Thymus (tissue), 11 donors: ENCODE results near the gene PLEKHG4. TPM values are rescaled to one million over a fixed set of nuclear protein-coding genes. Genes with fewer than 3 reads are reported as not detected.

Experiments
- DNase-seq, 9 donors: peaks; one replicate each; pipeline ENCODE4 v3.0.0-alpha.2; 2013; ENCODE audit warnings: low spot score in 9 of 9, low read depth in 6 of 9, missing footprints in 1 of 9
- H3K27ac ChIP-seq, 2 donors: one replicate each; pipeline ENCODE4 v1.5.1; 2013; ENCODE audit warnings: control low read depth in 1 of 2, low read depth in 1 of 2, low read length in 1 of 2, mild to moderate bottlenecking in 1 of 2, moderate library complexity in 1 of 2
- H3K27me3 ChIP-seq, 2 donors: one replicate each; pipeline ENCODE4 v1.5.1; 2013; ENCODE audit warnings: low read length in 1 of 2; ENCODE audit not compliant: control insufficient read depth in 2 of 2, insufficient read depth in 1 of 2
- H3K36me3 ChIP-seq, 2 donors: one replicate each; pipeline ENCODE4 v1.5.1; 2013; ENCODE audit warnings: low read length in 1 of 2, mild to moderate bottlenecking in 1 of 2, moderate library complexity in 1 of 2; ENCODE audit not compliant: control insufficient read depth in 2 of 2, insufficient read depth in 2 of 2
- H3K4me1 ChIP-seq, 2 donors: one replicate each; pipeline ENCODE4 v1.5.1; 2013; ENCODE audit warnings: low read length in 2 of 2; ENCODE audit not compliant: control insufficient read depth in 2 of 2, insufficient read depth in 2 of 2
- H3K4me3 ChIP-seq, 2 donors: one replicate each; pipeline ENCODE4 v1.5.1; 2013; ENCODE audit warnings: low read length in 2 of 2, control low read depth in 1 of 2, mild to moderate bottlenecking in 1 of 2
- H3K9me3 ChIP-seq, 2 donors: one replicate each; pipeline ENCODE4 v1.5.1; 2013; ENCODE audit warnings: low read length in 1 of 2, mild to moderate bottlenecking in 1 of 2; ENCODE audit not compliant: control insufficient read depth in 2 of 2, insufficient read depth in 1 of 2
- WGBS: extraction: QIAGEN DNeasy Blood & Tissue Kit; methylation state at CpG from one replicate; pipeline ENCODE4 v1.1.7; 2013; 5-methylcytosine and 5-hydroxymethylcytosine counted together
- polyA plus RNA-seq: library from polyadenylated mRNA; stranded (reverse); fragments of 200-250 nt; gene quantifications from one replicate; pipeline ENCODE4 v1.2.3, GENCODE V29; 2013
- total RNA-seq: library from RNA; stranded (reverse); fragments of 120-200 nt; gene quantifications from one replicate; pipeline ENCODE4 v1.2.4, GENCODE V29; 2013
- donor health status: healthy.

PLEKHG4 gene
- total and polyA plus RNA-seq, 2 donors: 12.6 to 16.8 TPM

DNA sequence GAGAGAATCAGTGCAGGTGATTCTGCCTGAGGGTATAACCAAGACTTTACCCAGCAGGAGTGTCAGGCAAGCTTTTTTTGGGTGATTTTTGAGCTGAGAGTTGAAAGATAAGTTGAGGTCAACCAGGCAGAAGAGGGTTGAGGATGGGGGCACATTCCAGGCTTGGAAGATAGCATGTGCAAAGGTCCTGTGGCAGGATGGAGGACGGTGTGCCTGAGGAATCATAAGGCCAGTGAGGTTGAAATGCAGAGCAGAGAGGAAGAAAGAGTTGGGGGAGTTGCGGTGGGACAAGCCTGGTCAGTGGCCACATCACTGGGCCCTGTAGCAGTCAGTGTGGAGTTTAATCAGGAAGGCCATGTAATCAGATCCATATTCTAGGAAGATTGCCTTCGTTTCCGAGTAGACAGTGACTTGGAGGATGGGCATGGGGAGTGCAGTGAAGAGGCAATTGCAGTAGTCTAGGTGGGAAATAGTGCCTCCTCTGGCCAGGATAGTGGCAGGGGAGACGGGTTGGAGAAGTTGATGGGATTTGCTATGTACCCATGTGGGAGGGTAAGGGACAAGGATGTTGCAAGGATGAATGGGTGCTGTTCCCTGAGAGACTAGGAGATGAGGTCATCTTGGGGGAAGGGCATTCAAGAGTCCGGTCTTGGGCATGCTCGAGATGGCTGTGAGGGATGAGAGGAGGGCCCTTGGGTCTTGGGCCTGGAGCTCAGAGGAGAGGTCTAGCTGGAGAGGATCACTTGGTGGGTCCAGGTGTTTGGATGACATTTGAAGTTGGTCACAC lies 3.9 kb downstream of the PLEKHG4 start:
- Histone ChIP-seq H3K27me3 (no peaks in the 10 kb centered on the region), H3K36me3 (peaks cover 0 to 5% of the 10 kb centered on the region in 2 donors), H3K4me1 (peaks cover 3 to 16% of the 10 kb centered on the region in 2 donors), H3K9me3 (peaks cover 0 to 4% of the 10 kb centered on the region in 2 donors), H3K27ac (no peak overlapping the region), H3K4me3 (no peak overlapping the region)
- 98% methylated on average over 7 of the region's 7 CpGs for WGBS
- DNase-seq: no peak

DNA sequence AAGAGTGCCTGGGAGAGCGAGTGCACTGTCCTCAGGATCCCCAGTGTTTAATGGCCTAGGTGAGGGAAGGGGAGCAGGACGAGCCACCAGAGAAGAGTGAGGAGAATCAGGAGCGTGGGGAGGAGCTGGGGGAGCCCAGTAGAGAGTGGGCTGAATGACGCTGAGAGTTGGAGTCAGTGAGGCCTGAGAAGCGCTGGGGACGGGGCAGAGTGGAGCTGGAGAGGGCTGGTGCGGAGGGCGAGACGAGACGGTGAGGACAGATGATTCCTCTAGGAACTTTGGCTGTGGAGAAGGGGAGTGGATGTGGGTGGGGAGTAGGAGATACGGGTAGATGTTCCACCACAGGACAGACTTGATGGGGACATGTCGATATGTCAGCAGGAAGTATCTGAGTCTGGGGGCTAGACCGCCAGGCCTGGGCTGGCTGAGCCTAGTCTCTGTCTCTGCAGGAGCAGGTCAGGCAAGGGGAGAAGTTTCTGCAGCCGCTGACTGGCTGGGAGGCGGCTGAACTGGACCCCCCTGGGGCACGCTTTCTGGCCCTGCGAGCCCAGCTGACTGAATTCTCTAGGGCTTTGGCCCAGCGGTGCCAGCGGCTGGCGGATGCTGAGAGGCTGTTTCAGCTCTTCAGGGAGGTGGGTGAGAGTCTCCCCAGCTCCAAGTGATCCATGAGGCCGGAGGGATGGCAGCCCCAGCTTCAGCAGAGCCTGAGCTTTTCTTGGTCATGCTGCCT lies 4.7 kb downstream of the PLEKHG4 start:
- 97% methylated on average over 21 of the region's 21 CpGs for WGBS
- no peak for DNase-seq
- Histone ChIP-seq H3K27me3 (no peaks in the 10 kb centered on the region), H3K4me3 (no peak overlapping the region), H3K9me3 (peaks cover 0 to 4% of the 10 kb centered on the region in 2 donors), H3K36me3 (peaks cover 0 to 5% of the 10 kb centered on the region in 2 donors), H3K27ac (no peak overlapping the region), H3K4me1 (peaks cover 0 to 10% of the 10 kb centered on the region in 2 donors)

DNA sequence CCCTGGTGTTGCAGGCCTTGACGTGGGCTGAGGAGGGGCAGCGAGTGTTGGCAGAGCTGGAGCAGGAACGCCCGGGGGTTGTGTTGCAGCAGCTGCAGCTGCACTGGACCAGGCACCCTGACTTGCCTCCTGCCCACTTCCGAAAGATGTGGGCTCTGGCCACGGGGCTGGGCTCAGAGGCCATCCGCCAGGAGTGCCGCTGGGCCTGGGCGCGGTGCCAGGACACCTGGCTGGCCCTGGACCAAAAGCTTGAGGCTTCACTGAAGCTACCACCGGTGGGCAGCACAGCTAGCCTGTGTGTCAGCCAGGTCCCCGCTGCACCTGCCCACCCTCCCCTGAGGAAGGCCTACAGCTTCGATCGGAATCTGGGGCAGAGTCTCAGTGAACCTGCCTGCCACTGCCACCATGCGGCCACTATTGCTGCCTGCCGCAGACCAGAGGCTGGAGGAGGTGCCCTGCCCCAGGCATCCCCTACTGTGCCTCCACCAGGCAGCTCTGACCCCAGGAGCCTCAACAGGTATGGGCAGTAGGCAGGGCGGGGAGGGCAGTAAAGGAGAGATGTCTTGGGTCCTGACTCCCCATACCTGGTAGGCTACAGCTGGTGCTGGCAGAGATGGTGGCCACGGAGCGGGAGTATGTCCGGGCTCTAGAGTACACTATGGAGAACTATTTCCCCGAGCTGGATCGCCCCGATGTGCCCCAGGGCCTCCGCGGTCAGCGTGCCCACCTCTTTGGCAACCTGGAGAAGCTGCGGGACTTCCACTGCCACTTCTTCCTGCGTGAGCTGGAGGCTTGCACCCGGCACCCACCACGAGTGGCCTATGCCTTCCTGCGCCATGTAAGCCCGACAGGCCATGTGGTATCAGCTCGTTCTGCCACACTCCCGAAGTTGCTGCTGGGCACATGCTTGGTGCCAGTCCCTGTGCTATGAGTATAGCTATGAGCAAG lies 5.6 kb downstream of the PLEKHG4 start:
- 93% methylated on average over 34 of the region's 34 CpGs for WGBS
- Histone ChIP-seq H3K36me3 (peaks cover 0 to 5% of the 10 kb centered on the region in 2 donors), H3K9me3 (peaks cover 0 to under 1% of the 10 kb centered on the region in 2 donors), H3K27me3 (no peaks in the 10 kb centered on the region), H3K4me3 (no peak overlapping the region), H3K27ac (no peak overlapping the region), H3K4me1 (peaks cover 0 to 5% of the 10 kb centered on the region in 2 donors)
- DNase-seq: no peak

GRCh38 chr16:67286441-67287235 lies 7.3 kb downstream of the PLEKHG4 start:
- Histone ChIP-seq H3K9me3 (no peaks in the 10 kb centered on the region), H3K4me3 (no peak overlapping the region), H3K4me1 (no peaks in the 10 kb centered on the region), H3K36me3 (peaks cover 0 to 5% of the 10 kb centered on the region in 2 donors), H3K27me3 (no peaks in the 10 kb centered on the region), H3K27ac (no peak overlapping the region)
- no peak for DNase-seq
- 97% methylated on average over 28 of the region's 28 CpGs for WGBS

DNA sequence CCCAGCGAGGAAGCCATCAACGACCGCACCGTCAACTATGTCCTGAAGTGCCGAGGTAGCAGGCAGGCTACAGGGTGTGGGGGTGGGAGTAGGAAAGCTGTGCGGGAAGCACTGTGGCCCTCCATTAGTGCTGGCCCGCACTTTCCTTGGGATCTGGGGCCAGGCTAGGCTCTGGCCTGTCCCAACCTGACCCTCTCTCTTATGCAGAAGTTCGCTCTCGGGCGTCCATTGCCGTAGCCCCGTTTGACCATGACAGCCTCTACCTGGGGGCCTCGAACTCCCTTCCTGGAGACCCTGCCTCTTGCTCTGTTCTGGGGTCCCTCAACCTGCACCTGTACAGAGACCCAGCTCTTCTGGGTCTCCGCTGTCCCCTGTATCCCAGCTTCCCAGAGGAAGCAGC lies 8.6 kb downstream of the PLEKHG4 start:
- no peaks in the 10 kb centered on the region for H3K4me1 ChIP-seq
- no peak overlapping the region for H3K27ac ChIP-seq
- H3K9me3 ChIP-seq: no peaks in the 10 kb centered on the region
- H3K36me3 ChIP-seq: peaks cover 0 to 5% of the 10 kb centered on the region in 2 donors
- DNase-seq: no peak
- H3K27me3 ChIP-seq: no peaks in the 10 kb centered on the region
- WGBS: 98% methylated on average over 14 of the region's 14 CpGs
- no peak overlapping the region for H3K4me3 ChIP-seq

DNA sequence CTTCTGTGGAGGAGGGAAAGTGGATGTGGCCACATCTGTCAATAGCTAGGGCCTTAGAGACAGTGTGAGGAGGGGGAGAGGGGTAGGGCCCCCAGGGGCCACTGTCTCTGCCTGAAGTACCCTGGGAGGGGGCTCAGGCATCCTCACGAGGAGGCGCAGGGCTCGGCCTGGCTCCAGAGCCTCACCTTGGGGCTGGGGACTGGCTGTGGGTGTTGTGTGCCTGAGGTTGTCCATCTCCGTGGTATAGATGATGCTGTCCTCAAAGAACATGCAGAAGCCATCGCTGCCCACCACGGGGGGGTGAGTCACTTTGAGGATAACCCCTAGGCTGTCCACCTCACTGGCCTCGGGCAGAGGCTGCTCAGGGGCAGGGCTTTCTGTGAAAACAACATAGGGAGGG lies 12.1 kb downstream of the PLEKHG4 start:
- DNase-seq: no peak
- H3K4me1 ChIP-seq: no peaks in the 10 kb centered on the region
- H3K36me3 ChIP-seq: peaks cover 0 to 2% of the 10 kb centered on the region in 2 donors
- no peak overlapping the region for H3K4me3 ChIP-seq
- H3K27ac ChIP-seq: no peak overlapping the region
- 98% methylated on average over 7 of the region's 7 CpGs for WGBS
- H3K27me3 ChIP-seq: no peaks in the 10 kb centered on the region
- no peaks in the 10 kb centered on the region for H3K9me3 ChIP-seq

DNA sequence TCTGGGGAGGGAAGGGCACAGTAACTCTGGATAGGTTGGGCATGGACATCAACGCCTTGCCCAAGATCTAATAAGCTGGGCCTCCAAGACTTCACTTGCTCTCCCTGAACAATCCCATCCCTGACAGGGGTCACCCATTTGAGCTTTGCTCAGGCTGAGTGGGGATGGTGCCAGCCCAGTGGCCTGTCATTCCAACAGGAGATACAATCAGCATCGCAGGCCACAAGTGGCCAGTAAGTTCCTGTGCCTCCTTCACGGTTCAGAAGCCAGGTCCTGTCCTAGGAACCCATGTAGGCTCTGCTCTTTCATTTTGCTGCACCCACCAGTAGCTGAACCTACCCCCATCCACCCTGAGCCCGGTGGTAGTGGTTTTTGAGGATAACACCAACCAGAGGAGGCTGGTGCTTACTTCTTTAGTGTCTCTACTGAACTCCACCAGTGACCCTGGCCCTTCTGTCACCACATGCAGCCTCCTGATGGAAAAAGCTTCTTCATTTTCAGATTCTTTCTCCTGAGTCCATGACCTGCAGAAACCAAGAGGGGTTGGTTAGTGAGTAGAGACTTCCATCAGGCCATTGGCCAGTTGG lies 14.9 kb downstream of the PLEKHG4 start:
- H3K36me3 ChIP-seq: no peaks in the 10 kb centered on the region
- no peak overlapping the region for H3K4me3 ChIP-seq
- no peak overlapping the region for H3K27ac ChIP-seq
- H3K4me1 ChIP-seq: no peaks in the 10 kb centered on the region
- H3K27me3 ChIP-seq: no peaks in the 10 kb centered on the region
- no peak for DNase-seq
- WGBS: 96% methylated on average over 4 of the region's 4 CpGs
- no peaks in the 10 kb centered on the region for H3K9me3 ChIP-seq

GRCh38 chr16:67294938-67295361 lies 15.6 kb downstream of the PLEKHG4 start:
- Histone ChIP-seq H3K27me3 (no peaks in the 10 kb centered on the region), H3K9me3 (no peaks in the 10 kb centered on the region), H3K4me1 (no peaks in the 10 kb centered on the region), H3K27ac (no peak overlapping the region), H3K4me3 (no peak overlapping the region), H3K36me3 (no peaks in the 10 kb centered on the region)
- WGBS: 92% methylated on average over 7 of the region's 7 CpGs
- no peak for DNase-seq
